Limb (tissue), 2 donors: ENCODE results near the gene MT2A.

Experiments
- DNase-seq, 2 donors: peaks; one replicate each; pipeline ENCODE4 v3.0.0-alpha.2; 2016; ENCODE audit errors: extremely low spot score in 2 of 2

Gene MT2A

DNA sequence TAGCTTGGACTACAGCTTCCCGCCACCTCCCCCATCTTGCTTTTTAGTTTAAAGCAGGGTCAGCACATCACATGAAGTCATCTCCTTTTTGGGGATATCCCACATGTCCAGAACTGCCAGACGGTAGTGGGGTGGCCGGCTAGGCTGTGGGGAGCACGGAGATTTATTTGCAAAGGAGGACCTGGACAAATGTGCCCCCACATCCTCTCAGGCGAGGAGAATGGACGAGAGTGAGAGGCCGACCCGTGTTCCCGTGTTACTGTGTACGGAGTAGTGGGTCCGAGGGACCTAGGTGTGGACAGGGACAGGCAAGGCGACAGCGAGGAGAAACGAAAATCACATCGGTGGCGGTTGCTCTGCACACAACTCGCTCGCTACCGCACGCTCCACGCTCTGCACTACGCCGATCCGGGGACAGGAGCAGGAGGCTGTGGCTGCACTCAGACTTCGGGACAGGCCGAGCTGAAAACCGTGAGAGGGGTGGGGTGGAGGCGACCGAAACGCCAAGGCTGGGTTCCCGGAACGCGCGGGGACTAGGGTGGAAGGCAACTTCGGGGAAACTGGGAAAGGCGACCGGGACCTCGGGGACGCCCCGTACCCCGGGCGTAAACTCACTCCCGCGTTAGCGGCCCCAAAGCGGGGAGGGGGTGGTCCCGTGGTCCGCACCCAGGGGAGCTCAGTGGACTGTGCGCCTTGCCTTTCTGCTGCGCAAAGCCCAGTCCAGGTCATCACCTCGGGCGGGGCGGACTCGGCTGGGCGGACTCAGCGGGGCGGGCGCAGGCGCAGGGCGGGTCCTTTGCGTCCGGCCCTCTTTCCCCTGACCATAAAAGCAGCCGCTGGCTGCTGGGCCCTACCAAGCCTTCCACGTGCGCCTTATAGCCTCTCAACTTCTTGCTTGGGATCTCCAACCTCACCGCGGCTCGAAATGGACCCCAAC lies 29.7 kb downstream of the MT2A start, which contains the start of gene MT1A:
Gene MT1A, plus strand, starts transcription at position 853 of the 937 bp plus-strand sequence. Its CDS starts 73 bp downstream, at position 926.
- DNase-seq: peak in 1 of 2 donors; percentile 49

DNA sequence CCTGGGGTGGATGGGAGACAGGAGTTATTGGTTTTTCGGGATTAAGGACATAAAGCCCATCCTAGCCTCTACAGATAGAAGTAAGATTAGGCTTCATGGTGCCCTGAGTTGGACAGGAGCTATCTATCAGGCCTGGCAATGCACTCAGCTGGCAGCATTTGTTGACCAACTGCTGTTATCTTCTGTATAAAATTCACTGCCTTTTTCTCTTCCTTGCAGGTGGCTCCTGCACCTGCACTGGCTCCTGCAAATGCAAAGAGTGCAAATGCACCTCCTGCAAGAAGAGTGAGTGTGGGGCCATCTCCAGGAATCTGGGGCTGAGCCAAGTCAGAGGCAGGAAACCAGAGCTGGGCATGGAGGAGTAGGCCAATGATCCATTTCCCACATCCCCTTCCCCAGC lies 30.7 kb downstream of the MT2A start:
- DNase-seq: no peak

DNA sequence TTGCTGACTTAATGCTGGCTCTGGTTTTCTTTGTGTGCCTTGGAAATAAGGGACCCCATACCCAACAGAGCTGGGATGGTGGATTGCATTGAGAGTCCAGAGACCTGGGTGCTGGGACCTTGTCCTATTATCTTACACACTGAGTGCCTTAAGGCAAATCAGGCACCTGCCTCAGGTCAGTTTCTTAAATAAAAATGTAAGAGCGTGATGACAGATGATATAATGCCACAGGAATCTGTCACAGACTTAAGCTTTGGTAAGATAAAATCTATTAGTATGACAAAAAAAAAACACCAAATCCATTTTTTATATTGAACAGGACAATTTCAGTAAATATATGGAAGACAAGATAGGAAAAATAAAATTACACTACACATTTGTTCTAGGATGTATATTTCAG lies 31.7 kb downstream of the MT2A start:
- no peak for DNase-seq

DNA sequence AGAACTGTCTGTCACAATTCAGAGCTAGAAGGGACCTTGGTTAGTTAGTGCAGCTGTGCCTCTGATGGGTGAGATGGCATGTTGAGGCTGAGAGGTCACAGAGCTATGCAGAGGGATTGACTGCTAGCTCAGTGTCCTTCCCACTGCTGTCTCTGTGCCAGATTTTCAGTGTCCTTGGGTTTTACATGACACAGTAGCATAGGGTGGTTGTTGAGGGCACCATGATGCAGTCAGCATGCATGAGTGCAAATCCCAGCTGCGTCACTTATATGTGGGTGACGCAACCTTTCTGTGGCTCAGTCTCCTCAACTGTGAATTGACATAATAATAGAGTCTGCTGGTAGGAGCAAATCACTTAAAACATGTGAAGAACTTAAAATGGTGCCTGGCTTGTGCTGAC lies 32.8 kb downstream of the MT2A start:
- no peak for DNase-seq

DNA sequence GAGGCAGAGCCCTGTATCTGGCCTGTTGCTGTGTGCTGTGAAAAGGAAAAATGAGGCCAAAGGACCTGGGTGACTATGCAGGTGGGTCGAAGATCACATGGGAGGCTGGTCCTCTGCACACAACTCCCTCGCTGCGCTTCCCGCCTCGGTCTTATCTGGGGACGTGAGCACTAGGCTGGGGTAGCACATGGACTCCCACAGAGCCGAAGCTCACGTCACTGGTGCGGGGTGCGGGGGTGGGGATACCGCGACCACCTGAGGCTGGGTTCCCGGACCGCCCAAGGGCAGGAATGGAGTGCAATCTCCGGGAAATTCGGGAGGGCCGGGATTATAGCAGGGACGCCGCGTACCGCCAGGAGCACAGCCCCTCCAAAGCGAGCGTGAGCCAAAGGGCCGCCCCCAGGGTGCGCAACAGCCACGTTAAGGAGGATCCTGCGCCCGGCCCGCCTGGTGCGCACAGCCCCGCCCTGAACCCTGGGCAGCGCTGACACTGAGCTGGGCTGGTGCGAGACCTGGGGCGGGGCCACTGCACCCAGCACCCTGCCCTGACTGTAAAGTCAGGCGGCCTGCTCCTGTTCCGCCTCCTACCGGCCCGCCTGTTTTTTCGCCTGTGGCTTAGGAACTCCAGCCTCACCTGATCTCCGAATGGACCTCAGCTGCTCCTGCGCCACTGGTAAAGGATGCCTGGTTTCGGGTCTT lies 34.8 kb downstream of the MT2A start:
- no peak for DNase-seq

DNA sequence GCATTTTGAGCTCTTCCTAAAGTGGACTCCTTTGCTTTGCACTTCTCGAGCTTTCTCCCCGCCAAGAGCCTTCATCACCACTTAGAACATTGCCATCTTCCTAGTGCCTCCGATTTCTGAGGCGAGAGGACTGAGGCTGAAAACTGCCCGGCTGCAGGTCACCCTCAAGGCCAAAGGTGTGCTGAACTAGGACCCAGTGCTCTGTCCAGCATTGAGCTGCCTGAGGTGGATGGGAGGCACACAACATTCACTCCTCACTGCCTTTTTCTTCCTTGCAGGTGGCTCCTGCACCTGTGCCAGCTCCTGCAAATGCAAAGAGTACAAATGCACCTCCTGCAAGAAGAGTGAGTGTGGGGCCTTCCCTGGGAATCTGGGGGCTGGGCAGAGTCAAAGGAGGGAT lies 35.4 kb downstream of the MT2A start:
- DNase-seq: no peak

DNA sequence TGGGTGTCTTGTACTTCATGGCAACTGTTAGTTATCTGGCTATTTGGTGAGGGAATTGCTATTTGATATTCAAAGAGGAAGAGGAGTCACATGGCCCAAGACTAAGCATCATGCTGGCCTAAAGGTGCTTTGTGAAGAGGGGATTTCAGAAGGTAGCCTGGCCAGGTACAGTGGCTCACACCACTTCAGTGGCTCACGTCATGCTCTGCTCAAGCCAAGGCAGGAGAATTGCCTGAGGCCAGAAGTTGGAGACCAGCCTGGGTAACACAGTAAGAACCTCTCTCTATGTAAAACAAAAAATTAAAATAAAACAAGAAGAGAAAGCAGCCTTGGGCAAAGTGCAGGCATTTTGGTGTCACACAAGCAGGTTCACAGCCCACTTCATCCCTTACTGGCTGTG lies 36.9 kb downstream of the MT2A start:
- DNase-seq: no peak

DNA sequence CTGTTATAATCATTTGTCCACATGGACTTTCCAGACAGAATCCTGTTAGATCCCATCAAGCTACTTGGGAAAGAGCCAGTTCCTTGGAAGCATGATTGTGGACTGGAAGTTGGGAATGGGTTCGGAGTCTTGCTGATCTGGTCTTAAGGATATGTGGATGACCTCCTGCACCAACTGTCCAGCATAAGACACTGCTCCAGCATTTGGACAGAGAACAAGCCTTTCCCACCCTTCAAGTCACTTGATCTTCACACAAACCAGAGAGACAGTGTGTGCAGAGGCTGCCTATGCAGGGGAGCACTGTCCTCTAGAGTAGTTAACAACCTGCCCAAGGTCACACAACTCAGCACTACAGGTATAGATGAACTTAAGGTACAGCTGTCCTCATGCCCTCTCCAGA lies 37.5 kb downstream of the MT2A start:
- no peak for DNase-seq

DNA sequence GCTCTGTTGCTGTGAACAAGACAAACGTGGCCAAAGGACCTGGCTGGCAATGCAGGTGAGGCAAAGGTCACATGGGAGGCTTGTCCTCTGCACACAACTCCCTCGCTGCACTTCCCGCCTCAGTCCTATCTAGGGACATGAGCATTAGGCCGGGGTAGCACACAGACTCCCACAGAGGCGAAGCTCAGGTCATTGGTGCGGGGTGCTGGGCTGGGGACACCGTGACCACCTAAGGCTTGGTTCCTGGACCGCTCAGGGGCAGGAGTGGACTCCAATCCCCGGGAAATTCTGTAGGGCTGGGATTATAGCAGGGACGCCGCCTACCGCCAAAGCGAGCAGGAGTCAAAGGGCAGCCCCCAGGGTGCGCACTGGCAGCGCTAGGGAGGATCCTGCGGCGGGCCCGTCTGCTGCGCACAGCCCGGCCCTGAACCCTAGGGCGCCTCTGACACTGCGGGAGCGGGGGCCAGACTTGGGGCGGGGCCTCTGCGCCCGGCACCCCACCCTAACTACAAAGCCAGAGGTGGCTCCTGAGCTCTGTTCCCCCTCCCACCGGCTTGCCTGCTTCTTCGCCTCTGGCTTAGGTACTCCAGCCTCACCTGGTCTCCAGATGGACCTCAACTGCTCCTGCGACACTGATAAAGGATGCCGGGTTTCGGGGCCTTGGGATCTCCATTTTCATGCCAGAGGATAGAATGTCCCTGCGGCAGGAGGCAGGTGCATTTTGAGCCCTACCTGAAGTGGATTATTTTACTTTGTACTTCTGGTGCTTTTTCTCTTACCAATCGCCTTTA lies 39.5 kb downstream of the MT2A start:
- DNase-seq: no peak

DNA sequence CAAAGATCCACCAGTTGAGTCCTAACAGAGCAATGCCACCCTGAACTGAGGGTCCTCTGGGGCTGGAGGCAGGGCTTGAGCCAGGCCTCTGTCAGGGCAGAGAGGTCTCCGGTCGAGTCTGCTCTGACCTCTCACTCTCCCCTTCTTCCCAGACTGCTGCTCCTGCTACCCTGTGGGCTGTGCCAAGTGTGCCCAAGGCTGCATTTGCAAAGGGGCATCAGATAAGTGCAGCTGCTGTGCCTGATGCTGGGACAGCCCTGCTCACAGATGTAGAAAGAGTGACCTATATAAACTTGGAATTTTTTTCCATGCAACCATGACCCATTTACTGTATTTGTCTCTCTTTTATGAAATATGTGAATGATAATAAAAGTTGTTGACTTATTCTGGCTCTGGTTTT lies 40.9 kb downstream of the MT2A start:
- DNase-seq: no peak

DNA sequence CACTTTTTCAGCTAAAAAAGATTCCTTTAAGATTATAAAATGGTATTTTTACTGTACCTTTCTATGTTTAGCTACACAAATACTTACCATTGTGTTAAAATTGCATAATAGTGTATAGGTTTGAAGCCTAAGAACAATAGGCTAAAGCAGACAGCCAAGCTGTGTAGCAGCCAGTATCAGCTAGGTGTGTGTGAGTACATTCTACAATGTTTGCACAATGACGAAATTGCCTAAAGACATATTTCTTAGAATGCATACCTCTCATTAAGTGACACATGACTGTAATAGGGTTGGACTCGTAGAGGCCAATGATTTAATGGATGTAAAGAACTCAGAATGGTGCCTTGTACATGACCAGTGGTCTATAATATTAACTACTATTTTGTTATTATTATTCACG lies 41.4 kb downstream of the MT2A start:
- DNase-seq: no peak

DNA sequence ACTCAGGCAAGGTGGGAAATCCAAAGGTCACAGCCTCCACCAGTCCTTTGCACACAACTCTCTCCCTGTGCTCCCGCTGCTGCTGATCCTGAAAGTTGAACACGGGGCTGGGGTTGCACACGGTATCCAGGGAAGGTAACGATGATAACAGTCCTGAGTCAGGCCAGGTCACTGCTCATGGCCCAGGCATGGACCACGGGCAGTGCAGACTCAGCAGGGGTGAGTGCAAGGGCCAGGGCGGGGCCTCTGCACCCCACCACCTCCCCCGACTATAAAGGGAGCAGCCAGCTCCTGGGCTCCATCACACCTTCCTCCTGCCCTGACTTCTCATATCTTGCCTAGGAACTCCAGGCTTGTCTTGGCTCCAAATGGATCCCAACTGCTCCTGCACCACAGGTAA lies 43.2 kb downstream of the MT2A start, which contains the start of gene MT1B:
Gene MT1B, plus strand, starts transcription at position 301 of the 400 bp plus-strand sequence. Its CDS starts 68 bp downstream, at position 369.
- DNase-seq: no peak

DNA sequence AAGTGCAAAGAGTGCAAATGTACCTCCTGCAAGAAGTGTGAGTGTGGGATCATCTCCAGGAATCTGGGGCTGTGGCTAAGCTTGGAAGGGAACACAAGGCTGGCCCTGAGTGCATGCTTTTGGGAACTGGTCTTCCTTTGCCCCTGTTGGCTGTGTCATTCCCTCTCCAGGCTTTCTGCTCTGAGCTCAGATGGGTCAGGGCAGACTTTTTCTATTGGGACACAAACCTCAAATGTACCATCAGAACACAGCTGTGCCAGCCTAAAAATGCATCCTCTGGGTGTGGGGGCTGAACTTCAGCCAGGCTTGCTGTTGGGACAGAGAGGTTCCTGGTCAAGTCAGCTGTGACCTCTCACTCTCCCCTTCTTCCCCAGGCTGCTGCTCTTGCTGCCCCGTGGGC lies 44.2 kb downstream of the MT2A start:
- no peak for DNase-seq

DNA sequence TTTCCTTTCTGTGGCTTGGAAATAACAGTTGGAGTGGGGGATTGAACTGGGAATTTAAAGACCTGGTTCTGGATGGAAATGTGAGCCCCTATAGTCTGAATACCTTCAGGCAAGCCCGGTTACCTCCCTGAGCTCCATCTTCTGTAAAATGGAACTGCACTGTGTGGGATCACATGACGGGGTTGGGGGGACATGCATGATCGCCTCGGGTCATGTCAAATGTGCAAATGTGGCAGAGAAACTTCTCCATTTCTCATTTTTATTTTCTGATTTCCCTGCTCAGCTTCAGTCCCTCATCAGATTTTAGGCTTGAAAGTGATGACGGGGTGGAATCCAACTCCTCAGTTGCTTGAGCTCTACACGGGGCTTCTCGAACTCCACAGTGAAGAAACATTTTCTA lies 44.8 kb downstream of the MT2A start:
- DNase-seq: no peak

DNA sequence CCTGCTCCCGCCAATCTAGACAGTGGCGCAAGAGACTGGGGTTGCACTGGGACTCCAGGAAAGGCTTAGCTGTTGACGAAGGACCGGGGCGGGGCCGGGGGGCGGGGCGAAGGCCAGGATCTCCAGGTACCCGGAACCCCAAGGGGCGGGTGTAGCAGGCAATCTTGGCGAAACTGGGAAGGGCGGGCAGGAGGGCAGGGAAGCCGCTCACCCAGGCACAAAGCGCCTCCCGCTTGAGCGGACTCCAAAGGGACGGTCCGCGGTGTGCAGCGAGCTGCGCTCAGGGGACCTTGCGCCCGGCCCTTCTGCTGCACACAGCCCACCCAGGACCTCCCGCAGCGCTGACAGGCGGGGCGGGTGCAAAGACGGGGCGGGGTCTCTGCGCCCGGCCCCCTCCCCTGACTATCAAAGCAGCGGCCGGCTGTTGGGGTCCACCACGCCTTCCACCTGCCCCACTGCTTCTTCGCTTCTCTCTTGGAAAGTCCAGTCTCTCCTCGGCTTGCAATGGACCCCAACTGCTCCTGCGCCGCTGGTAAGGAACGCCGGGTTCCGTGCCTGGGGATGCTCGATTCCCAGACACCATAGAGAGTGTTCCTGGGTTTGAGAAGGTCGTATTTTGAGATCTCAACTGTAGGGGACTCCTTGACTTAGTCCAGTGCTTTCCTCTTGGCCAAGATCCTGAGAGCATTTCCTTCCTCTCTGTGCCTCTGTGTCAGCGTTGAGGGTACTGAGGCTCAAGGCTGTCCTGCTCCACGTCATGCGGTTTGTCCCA lies 49.4 kb downstream of the MT2A start, which contains the start of gene MT1F:
Gene MT1F, plus strand, starts transcription at position 405 of the 772 bp plus-strand sequence. Its CDS starts 100 bp downstream, at position 505.
- peak; percentile 21 to 52 for DNase-seq

DNA sequence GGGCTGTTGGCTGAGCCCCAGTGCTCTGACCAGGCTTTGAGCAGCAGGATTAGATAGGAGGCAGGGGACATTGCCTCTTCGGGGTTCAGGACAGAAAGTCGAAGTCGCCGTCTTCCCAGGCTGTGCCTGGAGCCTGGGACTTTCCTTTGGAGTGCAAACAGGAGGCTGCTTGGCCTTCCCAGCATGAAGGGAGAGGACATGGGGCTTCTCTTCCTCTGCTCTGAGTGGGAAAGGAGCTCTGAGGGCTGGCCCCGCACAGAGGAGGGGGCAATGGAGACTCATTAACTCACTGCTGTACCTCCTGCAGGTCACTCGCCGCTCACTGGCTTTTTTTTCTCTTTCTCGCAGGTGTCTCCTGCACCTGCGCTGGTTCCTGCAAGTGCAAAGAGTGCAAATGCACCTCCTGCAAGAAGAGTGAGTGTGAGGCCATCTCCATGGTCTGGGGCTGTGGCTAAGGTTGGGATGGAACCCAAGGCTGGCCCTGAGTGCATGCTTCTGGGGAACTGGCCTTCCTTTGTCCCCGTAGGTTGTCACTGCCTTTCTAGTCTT lies 50.0 kb downstream of the MT2A start:
- DNase-seq: no peak
